GM19351 (cell line): ENCODE results near the gene SLC6A1.

Source experiments
- ATAC-seq: cut with Tn5 transposase; IDR thresholded peaks from one replicate; pipeline ENCODE4 v1.9.1; 2021; ENCODE audit warnings: mild to moderate bottlenecking, moderate library complexity; ENCODE audit not compliant: unreplicated experiment

The SLC6A1 gene

GRCh38 chr3:10992017-10992942, at the start of gene SLC6A1:
TSS of gene SLC6A1 (plus strand) at chr3:10992748. CDS start at chr3:11017212, 24,464 bp downstream.
- no peak for ATAC-seq

DNA sequence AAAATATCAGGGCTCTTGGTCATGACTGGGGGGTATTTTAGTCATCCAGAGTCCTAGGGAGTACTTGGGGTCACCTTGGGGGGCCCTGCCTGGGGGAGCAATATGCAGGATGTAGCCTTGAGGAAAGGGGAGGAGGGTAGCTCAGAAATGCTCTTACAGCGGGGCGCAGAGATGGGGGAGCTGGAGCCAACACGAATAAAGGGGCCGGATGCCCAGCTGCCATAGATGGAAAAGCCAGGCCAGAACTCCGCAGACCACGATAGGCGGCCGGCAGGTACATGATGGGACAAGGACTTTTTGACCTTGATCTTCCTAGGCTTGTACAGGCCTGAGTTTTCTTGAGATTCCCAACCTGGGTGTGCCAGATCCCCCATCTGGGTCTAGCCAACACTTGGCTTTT, 47.7 kb upstream of the SLC6A1 start:
- ATAC-seq, result no peak

DNA sequence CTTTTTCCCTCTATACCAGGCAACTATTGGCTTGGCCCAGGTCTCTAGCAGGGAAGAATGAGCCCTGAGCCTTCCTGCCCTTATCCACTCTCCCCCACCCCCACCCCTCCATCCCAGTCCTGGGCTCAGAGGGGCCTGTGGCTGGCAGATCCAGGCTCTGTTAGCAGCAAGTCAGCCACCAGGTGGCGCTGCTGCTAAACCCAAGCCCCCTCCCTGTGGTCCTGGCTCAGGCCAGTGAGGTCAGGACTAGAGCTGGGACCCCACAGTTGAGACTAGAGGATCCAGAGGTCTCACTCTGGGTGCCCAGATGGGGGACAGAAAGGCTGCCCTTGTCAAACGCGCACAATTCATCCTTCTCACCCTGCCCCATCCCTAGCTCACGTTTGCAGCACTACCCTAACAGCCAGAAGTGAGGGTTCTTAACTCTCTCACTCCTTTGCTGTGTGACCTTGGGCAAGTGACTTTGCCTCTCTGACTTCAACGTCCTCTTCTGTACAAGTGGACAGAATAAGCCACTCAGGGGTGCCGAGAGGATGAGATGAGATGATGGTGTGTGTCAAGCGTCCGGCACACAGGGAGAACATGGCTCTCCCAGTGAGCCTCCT, 46.8 kb upstream of the SLC6A1 start:
- ATAC-seq, result no peak

- ATAC-seq, result no peak
Measured at GRCh38 chr3:10946526-10946925, 46.0 kb upstream of the SLC6A1 start.

- ATAC-seq, result no peak
Measured at GRCh38 chr3:10948326-10948725, 44.2 kb upstream of the SLC6A1 start.

DNA sequence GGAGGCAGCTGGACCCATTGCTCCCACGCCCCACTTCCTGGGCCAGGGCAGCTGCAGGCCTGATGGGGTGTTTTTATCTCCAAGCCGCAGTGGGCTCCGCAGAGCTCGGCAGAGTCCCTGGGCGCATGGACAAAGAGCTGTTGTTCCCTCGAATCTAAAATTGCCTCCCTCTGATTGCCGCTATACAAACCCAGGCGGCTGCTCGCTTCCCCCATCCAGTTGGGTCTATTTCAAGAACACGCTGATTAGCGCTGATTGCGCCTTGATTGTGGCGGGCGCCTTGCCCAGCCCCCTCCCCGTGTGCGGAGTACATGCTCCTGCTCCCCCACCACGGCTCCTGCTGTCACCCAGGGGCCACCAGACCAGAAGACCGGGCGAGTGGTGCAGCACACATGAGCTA, 43.4 kb upstream of the SLC6A1 start:
- ATAC-seq, result no peak

GRCh38 chr3:10950476-10951294, 41.9 kb upstream of the SLC6A1 start:
- ATAC-seq, result peak; percentile 43

DNA sequence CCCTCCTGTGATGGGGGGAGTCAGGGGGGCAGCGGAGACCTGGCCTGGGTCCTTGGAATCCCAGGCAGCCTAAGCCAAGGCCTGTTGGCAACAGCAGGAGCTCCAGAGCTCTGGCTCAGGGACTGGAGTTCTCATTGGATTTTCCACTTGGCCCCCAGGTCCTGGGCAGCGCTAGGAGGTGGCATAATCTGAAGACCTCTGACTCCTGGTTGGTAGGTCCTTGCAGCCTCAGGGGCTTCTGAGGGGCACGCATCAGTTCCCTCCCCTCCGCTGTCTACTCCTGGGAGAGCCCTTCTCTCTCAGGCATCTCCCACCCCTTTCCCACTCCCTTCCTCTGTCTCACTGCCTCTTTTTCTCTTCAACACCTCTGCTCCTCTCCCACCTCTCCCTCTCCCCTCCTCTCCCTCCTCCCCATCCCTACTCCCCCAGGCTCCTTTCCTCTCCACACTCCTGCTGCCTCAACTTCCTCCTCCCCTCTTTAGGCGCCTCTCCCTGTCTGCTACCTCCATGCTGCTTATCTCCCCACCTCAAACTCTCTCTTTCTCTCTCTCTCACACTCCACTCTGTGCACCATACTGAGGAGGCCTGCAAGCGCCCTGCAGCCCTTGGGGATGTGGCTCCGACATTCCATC, 41.1 kb upstream of the SLC6A1 start:
- ATAC-seq, result no peak

DNA sequence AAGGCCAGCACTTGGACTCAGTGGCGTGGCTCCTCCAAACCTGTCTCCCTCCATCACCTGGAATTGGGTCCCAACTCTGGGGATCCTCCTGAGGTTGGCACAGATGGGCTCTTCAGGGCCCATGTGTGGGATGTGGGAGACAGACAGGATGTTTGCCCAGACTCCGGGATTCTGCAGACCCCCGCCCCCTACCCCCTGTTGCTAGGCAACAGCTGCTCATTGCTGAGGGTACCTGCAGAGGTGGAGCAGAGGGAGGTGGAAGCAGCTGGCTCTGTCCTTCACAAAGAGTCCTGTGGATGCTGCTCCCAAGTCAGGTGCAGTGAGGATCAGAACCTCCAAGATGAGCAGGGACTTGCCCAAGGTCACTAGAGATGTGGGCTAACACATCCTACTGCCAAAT, 40.0 kb upstream of the SLC6A1 start:
- no peak for ATAC-seq

DNA sequence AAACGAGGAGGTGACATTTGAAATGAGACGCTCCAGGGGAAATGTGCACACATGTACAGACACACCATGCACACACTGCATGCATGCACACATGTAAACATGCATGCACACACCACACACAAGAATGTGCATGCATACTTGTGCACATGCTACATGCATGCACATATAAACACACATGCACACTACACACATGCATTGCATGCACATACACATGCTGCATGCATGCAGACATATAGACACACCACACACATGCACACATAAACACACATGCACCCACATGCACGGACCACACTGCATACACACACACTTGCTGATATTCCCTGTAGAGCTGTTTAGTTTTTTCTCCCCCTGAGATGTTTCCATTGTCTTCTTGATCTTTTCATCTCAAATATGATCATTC, 37.8 kb upstream of the SLC6A1 start:
- ATAC-seq, result no peak

GRCh38 chr3:10955711-10956453, 36.7 kb upstream of the SLC6A1 start:
- no peak for ATAC-seq

- ATAC-seq, result no peak
Measured at GRCh38 chr3:10956531-10956930, 36.0 kb upstream of the SLC6A1 start.

DNA sequence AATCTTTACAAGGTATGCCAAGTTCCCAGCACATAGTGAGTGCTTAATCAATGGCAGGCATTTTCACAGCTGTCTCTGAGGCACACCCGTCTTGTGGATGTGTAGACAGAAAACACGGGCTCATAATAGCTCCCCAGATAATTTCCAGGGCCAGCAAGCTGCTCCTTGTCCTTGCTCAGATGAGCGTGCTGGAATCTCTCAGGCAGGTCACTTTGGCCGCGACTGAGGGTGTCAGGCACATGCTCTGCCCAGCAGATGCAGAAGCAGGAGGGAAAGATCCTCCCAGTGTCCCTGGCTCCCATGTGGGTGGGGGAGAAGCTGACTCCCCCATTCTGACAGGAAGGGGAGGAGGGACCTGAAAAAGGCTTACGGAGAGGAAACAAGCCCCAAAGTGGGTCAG, 35.6 kb upstream of the SLC6A1 start:
- ATAC-seq, result no peak

- ATAC-seq, result no peak
Measured at GRCh38 chr3:10957976-10958749, 34.4 kb upstream of the SLC6A1 start.

DNA sequence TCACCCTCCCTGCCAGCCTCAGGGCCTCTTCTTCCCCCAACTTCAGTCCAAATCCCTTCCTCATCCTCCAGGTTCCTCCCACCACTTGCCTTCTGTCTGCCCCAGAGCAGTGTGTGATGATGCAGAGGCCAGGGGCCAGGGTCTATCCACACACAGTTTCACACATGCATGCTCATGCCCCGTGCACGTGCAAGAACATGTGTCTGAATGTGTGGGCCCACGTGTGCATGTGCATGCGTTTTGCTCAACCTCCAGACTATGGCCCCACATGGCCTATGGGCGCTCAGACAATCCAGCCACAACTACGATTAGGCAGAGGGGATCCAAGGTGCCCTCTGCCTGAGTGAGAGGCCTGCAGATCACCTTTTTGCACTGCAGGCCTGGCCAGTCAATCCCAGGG, 32.3 kb upstream of the SLC6A1 start:
- no peak for ATAC-seq

GRCh38 chr3:10961921-10962320, 30.6 kb upstream of the SLC6A1 start:
- no peak for ATAC-seq

DNA sequence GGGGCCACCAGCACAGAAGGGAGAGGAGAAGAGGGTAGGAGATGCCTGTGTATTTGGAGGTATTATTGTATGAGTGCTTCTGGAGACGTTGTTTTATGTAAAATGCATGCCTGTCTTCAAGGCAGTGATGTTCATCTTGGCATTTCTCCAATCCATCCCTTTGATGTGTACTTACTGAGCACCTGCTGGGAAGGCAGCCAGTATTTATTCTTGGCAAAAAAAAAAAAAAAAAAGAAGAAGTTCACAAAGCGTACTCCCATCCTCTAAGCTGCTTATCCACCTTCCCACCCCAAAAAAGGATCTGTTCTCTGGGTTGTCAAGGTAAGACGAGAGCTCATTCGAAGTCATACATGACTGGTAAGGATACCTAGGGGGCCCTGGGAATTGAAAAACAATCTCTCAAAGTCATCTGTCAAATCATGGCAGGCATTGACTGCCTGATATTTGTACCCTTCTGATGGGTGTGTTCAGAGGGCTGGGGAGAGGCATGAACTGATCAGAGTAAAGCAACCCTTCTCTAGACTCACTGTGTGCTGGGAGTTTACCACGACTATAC, 30.0 kb upstream of the SLC6A1 start:
- ATAC-seq, result no peak

DNA sequence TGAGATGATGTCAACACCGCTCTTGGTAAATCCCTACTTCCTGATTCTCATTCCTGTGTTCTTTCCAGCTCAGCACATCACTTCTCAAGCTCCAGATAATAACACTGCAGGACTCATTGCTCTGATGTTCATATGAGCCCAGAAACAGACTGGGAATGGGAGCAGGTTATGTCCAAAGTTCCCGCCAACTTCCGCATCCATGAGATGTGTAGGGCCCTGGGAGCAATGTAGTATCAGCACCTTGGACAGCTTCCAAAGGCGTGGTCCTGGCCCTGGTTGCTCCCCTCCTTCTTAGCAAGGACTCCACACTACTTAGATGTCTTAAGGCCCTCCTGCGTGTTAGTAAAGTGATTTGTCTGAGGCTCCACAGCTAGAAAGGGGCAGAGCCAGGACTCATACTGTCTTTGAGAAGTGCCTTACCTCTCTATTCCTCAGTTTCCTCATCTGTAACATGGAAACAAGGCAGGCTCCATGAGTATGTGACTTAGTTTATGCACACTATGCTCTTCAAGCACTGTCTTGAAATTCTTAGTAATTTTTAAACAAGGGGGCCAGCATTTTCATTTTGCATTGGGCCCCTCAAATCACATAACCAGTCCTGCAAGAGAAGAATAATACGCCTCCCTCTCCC, 27.9 kb upstream of the SLC6A1 start:
- ATAC-seq, result no peak

GRCh38 chr3:10968401-10968800, 24.1 kb upstream of the SLC6A1 start:
- ATAC-seq, result no peak
